HT-29 (cell line): ENCODE measurements around the gene RNU1-4. TPM values are rescaled to one million over a fixed set of nuclear protein-coding genes. Genes with fewer than 3 reads are reported as not detected.
"Not testable (repeated sequence)": the region's sequence is repeated elsewhere in the genome, so short reads cannot be mapped to it uniquely, and the experiment has no call there.

Experiments used
- DNase-seq: peaks from one replicate; pipeline ENCODE4 v3.0.0-alpha.2; 2015; ENCODE audit warnings: low spot score
- total RNA-seq: library from RNA; depleted of rRNA; stranded (reverse); fragments of >200 nt; shearing (Covaris generic); gene quantifications from 2 replicates; pipeline ENCODE4 v1.2.3, GENCODE V29; 2014; rRNA removed

RNU1-4 gene
- total RNA-seq: under 0.01 TPM in 2 replicates

GRCh38 chr1:16740047-16740964, at the start of gene RNU1-4:
Gene RNU1-4 (plus strand): TSS chr1:16740516.
- DNase-seq: not testable (repeated sequence)

DNA sequence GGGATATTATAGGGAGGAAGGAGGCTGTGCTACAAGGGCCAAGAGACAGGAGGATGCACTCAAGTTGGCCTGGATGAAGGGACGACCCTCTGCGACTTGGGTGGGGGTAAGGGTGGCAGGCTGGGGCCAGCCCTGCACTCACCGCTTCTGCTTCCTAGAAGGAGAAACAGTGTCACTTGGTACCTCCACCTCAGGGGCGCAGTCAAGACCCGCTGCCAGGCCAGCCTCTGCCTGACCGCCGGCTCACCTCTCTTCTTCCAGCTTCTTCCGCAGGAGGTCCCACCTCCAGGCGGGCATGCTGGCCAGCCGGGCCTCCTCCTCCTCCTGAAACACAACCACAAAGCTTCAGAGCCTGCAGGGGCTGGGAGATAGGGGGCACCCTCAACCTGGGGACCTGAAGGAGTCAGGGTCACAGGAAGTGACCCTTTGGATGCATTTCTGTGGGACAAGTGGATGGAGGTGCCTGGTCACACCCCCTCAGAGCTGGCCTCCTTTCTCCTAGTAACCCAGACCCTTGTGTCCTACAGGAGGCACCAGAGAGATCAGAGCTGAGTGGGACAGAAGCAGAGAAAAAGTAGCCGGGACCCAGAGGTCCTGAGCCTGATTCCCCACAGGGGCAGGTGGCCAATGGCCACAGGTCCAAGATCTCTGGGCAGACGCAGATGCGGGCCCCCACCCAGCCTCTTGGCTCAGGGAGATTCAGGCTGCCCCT, 49.2 kb upstream of the RNU1-4 start:
- not testable (repeated sequence) for DNase-seq

GRCh38 chr1:16692283-16692682, 48.0 kb upstream of the RNU1-4 start:
- not testable (repeated sequence) for DNase-seq

DNA sequence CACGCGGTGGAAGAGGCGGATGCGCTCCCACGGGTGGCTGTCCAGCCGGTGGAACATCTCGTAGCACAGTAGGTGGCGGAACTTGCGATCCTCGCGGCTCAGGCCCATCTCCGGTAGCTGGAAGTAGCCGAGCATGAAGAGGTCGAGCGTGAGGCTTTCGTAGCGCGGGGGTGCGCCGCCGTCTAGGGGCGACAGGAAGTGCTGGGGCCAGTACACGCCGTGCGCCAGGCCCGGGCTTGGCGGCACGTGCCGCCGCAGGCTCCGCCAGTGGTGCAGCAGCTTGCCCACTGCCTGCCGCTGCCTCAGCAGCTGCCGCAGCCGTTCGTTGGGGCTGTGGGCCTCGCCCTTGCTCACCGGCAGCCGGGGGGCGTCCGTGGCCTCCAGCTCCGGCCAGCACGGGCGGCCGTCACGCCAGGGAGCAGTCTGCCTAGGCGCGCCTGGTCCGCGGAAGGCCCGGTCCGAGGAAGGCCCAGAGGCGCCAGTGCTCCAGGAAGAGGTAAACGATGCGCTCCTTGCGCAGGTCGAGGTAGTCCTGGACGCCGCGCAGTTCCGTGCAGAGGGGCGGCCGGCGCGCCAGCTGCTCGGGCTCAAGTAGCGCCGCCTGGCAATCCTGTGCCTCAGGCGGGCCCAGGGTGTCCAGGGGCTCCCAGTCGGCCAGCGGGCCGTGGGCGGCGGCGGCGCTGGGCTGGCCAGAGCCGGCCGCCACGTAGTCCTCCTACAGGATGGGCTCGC, 47.4 kb upstream of the RNU1-4 start:
- not testable (repeated sequence) for DNase-seq

- DNase-seq: not testable (repeated sequence)
These were observed 46.6 kb upstream of the RNU1-4 start for GRCh38 chr1:16693449-16694307.

DNA sequence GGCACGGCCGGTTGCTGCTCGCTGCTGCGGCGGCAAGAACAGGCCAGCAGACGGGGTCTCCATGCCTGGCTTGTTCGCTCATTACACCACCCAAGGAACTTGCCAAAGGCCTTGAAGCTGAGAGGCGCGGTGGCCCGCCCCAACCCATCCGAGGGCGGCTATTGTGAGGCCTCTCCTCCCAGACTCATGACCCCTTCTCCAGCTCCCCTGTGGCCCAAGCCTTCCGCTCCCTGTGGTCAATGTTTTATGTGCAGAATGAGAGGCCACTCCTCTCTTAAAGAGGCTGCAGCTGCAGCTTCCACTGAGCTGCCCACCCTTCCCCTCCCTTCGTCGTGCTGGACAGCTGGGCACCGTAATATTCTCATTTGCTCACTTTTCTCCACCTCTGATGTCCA, 46.0 kb upstream of the RNU1-4 start:
- not testable (repeated sequence) for DNase-seq

GRCh38 chr1:16696507-16697150, 43.7 kb upstream of the RNU1-4 start:
- peak; percentile 29 for DNase-seq

GRCh38 chr1:16697152-16697551, 43.2 kb upstream of the RNU1-4 start:
- not testable (repeated sequence) for DNase-seq

GRCh38 chr1:16699440-16699839, 40.9 kb upstream of the RNU1-4 start:
- not testable (repeated sequence) for DNase-seq

DNA sequence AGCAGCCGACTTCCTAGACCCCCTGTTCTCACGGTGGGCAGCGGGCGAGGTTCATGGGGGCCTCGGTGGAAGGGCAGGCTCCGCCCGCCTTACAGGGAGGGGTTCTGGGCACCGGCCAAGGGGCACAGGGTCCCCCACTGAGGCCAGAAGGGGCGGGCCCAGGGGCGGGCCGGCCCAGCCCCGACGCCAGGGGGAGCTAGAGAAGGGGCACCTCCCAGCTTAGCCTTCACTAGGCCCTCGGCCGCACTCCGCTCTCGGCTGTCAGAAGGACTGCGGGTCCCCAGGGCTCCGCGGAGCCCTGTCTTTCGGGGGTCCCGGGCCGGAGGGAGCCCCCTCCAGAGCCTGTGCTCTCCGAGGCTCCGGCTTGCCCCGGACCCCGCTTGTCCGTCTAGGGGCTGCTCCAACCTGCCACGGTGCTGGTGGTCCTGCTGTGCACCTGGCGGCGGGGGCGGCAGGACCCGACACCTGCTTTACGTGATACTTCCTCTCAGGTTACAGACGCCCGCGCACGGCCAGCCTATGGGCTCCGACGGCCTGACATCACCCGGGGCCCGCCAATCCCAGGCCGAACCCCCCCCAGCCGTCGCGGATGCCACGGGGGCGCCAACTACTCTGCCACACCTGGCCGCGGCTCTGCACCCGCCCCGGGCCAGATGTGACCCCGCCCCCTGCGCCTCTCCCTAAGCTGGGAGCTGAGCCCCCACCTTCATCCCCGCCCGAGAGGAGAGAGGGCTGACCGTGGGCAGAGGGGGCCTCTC, 40.0 kb upstream of the RNU1-4 start:
- not testable (repeated sequence) for DNase-seq

- not testable (repeated sequence) for DNase-seq
These were observed 39.1 kb upstream of the RNU1-4 start for GRCh38 chr1:16701189-16701588.

GRCh38 chr1:16702280-16702679, 38.0 kb upstream of the RNU1-4 start:
- not testable (repeated sequence) for DNase-seq

DNA sequence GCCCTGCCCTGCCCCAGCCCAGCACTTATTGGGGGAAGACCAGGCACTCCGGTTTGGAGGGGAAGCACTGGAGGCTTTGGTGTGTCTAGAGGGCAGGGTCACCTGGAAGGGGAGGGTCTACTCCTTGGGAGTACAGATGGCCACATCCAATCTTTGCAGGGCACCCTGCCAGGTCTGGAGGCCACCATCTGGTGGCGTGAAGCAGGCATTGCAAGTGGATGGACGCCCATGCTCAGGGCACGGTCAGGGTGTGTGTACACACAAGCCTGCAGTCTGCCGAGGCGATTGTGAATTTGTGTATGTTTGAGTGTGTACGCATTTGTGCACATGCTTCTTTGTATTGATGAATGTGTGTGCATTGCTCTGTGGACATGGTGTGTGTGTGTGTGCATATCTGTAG, 37.2 kb upstream of the RNU1-4 start:
- not testable (repeated sequence) for DNase-seq

- not testable (repeated sequence) for DNase-seq
These were observed 36.7 kb upstream of the RNU1-4 start for GRCh38 chr1:16703602-16704001.

GRCh38 chr1:16704076-16704475, 36.2 kb upstream of the RNU1-4 start:
- DNase-seq: not testable (repeated sequence)

GRCh38 chr1:16704502-16705100, 35.7 kb upstream of the RNU1-4 start:
- DNase-seq: not testable (repeated sequence)

GRCh38 chr1:16706302-16706701, 34.0 kb upstream of the RNU1-4 start:
- not testable (repeated sequence) for DNase-seq

DNA sequence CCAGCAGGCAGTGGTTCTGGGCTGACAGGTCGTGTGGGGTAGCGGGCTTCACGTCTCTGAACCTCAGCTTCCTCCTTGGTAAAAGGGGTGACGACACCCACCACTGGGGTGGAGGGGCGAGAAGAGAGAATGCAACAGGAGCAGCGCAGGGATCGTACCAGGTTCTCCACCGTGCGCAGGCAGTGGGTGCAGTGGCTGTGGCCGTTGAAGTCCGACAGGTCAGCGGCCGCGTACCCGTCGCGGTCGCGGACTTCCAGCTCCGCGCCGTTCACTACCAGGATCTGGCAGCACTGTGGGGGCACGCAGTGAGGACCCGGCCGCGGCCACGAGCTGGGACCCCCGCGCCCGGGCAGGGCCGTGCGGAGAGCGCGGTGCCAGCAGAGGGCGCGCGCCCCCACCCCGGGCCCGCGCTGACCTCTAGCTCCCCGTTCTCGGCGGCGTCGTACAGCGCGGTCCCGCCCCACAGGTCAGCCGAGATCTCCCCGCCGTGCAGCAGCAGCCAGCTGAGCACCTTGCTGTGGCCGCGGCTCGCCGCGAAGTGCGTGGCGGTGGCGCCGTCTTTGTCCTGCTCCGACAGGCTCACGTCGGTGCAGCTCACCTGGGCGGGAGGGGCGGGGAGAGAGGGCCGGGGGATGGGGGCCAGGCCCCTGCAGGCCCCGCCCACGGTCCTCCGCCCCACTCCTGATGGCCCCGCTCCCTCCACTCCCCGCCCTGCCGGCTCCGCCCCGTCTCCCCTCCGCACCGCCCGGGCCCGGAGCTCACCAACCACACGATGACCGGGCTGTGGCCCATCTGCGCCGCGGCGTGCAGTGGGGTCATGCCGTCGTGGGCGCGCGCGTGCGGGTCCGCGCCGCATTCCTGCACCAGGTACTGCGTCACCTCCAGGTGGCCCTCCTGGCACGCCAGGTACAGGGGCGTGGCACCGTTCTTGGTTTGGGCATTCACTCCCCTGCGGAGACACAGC, 32.9 kb upstream of the RNU1-4 start:
- DNase-seq: not testable (repeated sequence)
